ENCODE results near the gene CYP21A2. TPM values are rescaled to one million over a fixed set of nuclear protein-coding genes. Genes with fewer than 3 reads are reported as not detected.

CYP21A2 gene
- polyA plus RNA-seq, 1 donor (not counting 4 experiments of a cell fraction or from before 2014, with no cell fraction given): 0.04 TPM

DNA sequence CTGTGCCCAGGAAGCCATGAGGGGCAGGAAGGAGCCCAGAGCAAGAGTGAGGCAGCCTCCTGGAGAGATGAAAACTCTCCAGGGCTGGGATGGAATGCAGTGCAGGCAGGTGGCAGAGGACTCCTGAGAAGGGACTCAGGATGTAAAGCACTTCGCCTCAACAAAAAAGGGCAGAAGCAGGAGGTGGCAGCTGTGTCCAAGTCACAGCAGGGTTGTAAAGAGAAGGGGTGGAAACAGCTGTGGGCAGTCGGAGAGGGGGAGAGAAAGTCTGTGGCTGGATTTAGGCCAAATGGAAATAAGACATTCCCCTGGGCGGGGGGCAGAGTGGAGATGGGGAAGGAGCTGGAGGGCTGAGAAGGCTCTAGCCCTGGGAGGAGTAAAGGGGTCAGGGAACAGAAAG is 34.9 kb downstream of the CYP21A2 start:
- Histone ChIP-seq H3K27me3 (ENCODE audit: control insufficient read depth, extremely low read depth, insufficient read depth, low read length) (no peaks in the 10 kb centered on the region), H3K79me2 (ENCODE audit: control insufficient read depth, insufficient read depth, low read length) (no peaks in the 10 kb centered on the region), H4K20me1 (ENCODE audit: control insufficient read depth, extremely low read depth, insufficient read depth, low read length) (no peaks in the 10 kb centered on the region), H3K4me3 (ENCODE audit: control insufficient read depth in 2 of 3, extremely low read depth in 1 of 3, insufficient read depth in 2 of 3, low read depth in 1 of 3, low read length in 3 of 3) (no peak overlapping the region), H3K27ac (ENCODE audit: control insufficient read depth, insufficient read depth, low read length) (no peak overlapping the region), H3K9me3 (ENCODE audit: control insufficient read depth, low read depth, low read length) (no peaks in the 10 kb centered on the region), H3K9ac (ENCODE audit: control insufficient read depth, extremely low read depth, insufficient read depth, low read length) (no peak overlapping the region), H3K9me1 (ENCODE audit: control insufficient read depth, extremely low read depth, insufficient read depth, low read length) (no peaks in the 10 kb centered on the region), H3K36me3 (ENCODE audit: control insufficient read depth in 2 of 2, extremely low read depth in 1 of 2, insufficient read depth in 2 of 2, low read length in 2 of 2) (no peaks in the 10 kb centered on the region), H2AFZ (ENCODE audit: control insufficient read depth, low read length) (no peak overlapping the region), H3K4me1 (ENCODE audit: control insufficient read depth, extremely low read depth, insufficient read depth, low read length) (peaks cover 11% of the 10 kb centered on the region), H3K4me2 (ENCODE audit: control insufficient read depth, extremely low read depth, insufficient read depth, low read depth, low read length) (no peak overlapping the region)
- TF ChIP-seq, protein P1, sequence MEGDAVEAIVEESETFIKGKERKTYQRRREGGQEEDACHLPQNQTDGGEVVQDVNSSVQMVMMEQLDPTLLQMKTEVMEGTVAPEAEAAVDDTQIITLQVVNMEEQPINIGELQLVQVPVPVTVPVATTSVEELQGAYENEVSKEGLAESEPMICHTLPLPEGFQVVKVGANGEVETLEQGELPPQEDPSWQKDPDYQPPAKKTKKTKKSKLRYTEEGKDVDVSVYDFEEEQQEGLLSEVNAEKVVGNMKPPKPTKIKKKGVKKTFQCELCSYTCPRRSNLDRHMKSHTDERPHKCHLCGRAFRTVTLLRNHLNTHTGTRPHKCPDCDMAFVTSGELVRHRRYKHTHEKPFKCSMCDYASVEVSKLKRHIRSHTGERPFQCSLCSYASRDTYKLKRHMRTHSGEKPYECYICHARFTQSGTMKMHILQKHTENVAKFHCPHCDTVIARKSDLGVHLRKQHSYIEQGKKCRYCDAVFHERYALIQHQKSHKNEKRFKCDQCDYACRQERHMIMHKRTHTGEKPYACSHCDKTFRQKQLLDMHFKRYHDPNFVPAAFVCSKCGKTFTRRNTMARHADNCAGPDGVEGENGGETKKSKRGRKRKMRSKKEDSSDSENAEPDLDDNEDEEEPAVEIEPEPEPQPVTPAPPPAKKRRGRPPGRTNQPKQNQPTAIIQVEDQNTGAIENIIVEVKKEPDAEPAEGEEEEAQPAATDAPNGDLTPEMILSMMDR (optimal IDR thresholded peaks at IDR 0.05 in 1 of 3, IDR thresholded peaks at IDR 0.05 in 1 of 3, conservative IDR thresholded peaks at IDR 0.05 in 1 of 3; ENCODE audit: extremely low read depth in 1 of 3, insufficient read depth in 2 of 3, low read length in 3 of 3): no peak
- no peak for TF ChIP-seq EZH2 (IDR thresholded peaks at IDR 0.05; ENCODE audit: low read length)
- FAIRE-seq: no peak
- DNase-seq (ENCODE audit: low read depth, low spot score): no peak
- dilution Hi-C loops (cut with MboI; ENCODE audit: extremely low pct_ligation_motif_present, low sequenced_read_pairs): no loop called here

DNA sequence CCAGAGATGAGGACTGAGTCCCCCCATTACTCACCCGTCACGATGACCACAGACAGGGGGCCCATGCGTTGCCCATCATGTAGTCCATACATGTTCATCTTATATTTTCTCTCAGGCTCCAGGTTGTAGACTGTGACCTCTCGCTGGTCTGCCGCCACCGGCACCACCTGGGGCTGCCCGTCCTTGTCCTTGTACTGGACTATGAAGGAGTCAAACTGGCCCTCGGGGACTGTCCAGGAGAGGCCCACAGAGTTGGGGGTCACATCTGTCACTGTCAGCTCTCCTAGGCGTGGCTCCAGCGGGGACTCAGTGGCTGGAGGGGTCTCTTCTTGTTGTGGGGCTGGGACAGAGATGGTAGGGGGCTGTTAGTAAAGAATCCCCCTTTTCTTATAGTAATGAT is 35.4 kb downstream of the CYP21A2 start:
- Histone ChIP-seq H3K27ac (ENCODE audit: control insufficient read depth, insufficient read depth, low read length) (no peak overlapping the region), H3K36me3 (ENCODE audit: control insufficient read depth in 2 of 2, extremely low read depth in 1 of 2, insufficient read depth in 2 of 2, low read length in 2 of 2) (no peaks in the 10 kb centered on the region), H3K9ac (ENCODE audit: control insufficient read depth, extremely low read depth, insufficient read depth, low read length) (no peak overlapping the region), H4K20me1 (ENCODE audit: control insufficient read depth, extremely low read depth, insufficient read depth, low read length) (no peaks in the 10 kb centered on the region), H3K4me1 (ENCODE audit: control insufficient read depth, extremely low read depth, insufficient read depth, low read length) (peaks cover 11% of the 10 kb centered on the region), H3K79me2 (ENCODE audit: control insufficient read depth, insufficient read depth, low read length) (no peaks in the 10 kb centered on the region), H2AFZ (ENCODE audit: control insufficient read depth, low read length) (no peak overlapping the region), H3K9me3 (ENCODE audit: control insufficient read depth, low read depth, low read length) (no peaks in the 10 kb centered on the region), H3K4me2 (ENCODE audit: control insufficient read depth, extremely low read depth, insufficient read depth, low read depth, low read length) (no peak overlapping the region), H3K27me3 (ENCODE audit: control insufficient read depth, extremely low read depth, insufficient read depth, low read length) (no peaks in the 10 kb centered on the region), H3K4me3 (ENCODE audit: control insufficient read depth in 2 of 3, extremely low read depth in 1 of 3, insufficient read depth in 2 of 3, low read depth in 1 of 3, low read length in 3 of 3) (no peak overlapping the region), H3K9me1 (ENCODE audit: control insufficient read depth, extremely low read depth, insufficient read depth, low read length) (no peaks in the 10 kb centered on the region)
- FAIRE-seq: no peak
- TF ChIP-seq, protein P1 (optimal IDR thresholded peaks at IDR 0.05 in 1 of 3, IDR thresholded peaks at IDR 0.05 in 1 of 3, conservative IDR thresholded peaks at IDR 0.05 in 1 of 3; ENCODE audit: extremely low read depth in 1 of 3, insufficient read depth in 2 of 3, low read length in 3 of 3): no peak
- no peak for DNase-seq (ENCODE audit: low read depth, low spot score)
- dilution Hi-C loops (cut with MboI; ENCODE audit: extremely low pct_ligation_motif_present, low sequenced_read_pairs): no loop called here
